Neural progenitor cell (in vitro differentiated cells): ENCODE results near the gene IL25. TPM values are rescaled to one million over a fixed set of nuclear protein-coding genes. Genes with fewer than 3 reads are reported as not detected.

Source experiments
- DNase-seq: peaks from one replicate; pipeline ENCODE4 v3.0.0-alpha.2; 2016; ENCODE audit warnings: low spot score
- H2AFZ ChIP-seq: fragments of 200-600 bp; sonication (generic); replicated peaks from 2 replicates; pipeline ENCODE4 v1.6.1; 2016; ENCODE audit warnings: antibody characterized with exemption
- H3F3A ChIP-seq: fragments of 200-600 bp; sonication (generic); 2 replicates; pipeline ENCODE4 v1.6.1; 2016; ENCODE audit warnings: antibody characterized with exemption, low read depth
- H3K27ac ChIP-seq: fragments of 200-600 bp; sonication (generic); 2 replicates; pipeline ENCODE4 v1.5.1; 2016; ENCODE audit warnings: mild to moderate bottlenecking
- H3K27me3 ChIP-seq: fragments of 200-600 bp; sonication (generic); 2 replicates; pipeline ENCODE4 v1.6.1; 2016; ENCODE audit warnings: mild to moderate bottlenecking, moderate library complexity
- H3K36me3 ChIP-seq: fragments of 200-600 bp; sonication (generic); 2 replicates; pipeline ENCODE4 v1.5.1; 2016
- H3K4me1 ChIP-seq: fragments of 200-600 bp; sonication (generic); 2 replicates; pipeline ENCODE4 v1.6.1; 2016; ENCODE audit warnings: mixed run types
- H3K4me2 ChIP-seq: fragments of 200-600 bp; sonication (generic); 2 replicates; pipeline ENCODE4 v1.6.1; 2016
- H3K4me3 ChIP-seq: fragments of 200-600 bp; sonication (generic); 2 replicates; pipeline ENCODE4 v1.5.1; 2016
- H3K79me2 ChIP-seq: fragments of 200-600 bp; sonication (generic); 2 replicates; pipeline ENCODE4 v1.6.1; 2016; ENCODE audit warnings: low read depth
- H3K9ac ChIP-seq: fragments of 200-600 bp; sonication (generic); 2 replicates; pipeline ENCODE4 v1.6.1; 2016
- H3K9me3 ChIP-seq: fragments of 200-600 bp; sonication (generic); 2 replicates; pipeline ENCODE4 v1.5.1; 2016; ENCODE audit warnings: low read depth
- H4K20me1 ChIP-seq: fragments of 200-600 bp; sonication (generic); 2 replicates; pipeline ENCODE4 v1.6.1; 2016; ENCODE audit warnings: low read depth
- H3K27ac Mint-ChIP-seq: 3 replicates; pipeline ENCODE4 v1.8.0; 2021; ENCODE audit warnings: mixed read lengths
- H3K27me3 Mint-ChIP-seq: 2 replicates; pipeline ENCODE4 v1.8.0; 2022; ENCODE audit warnings: low read depth, mild to moderate bottlenecking, inconsistent platforms, moderate library complexity, mixed read lengths; ENCODE audit not compliant: insufficient read depth
- H3K36me3 Mint-ChIP-seq: 3 replicates; pipeline ENCODE4 v1.8.0; 2021; ENCODE audit warnings: mixed read lengths
- H3K4me1 Mint-ChIP-seq: 3 replicates; pipeline ENCODE4 v1.8.0; 2021; ENCODE audit warnings: mixed read lengths
- H3K4me3 Mint-ChIP-seq: 3 replicates; pipeline ENCODE4 v1.8.0; 2021; ENCODE audit warnings: mild to moderate bottlenecking, moderate library complexity, mixed read lengths
- H3K9me3 Mint-ChIP-seq: 3 replicates; pipeline ENCODE4 v1.8.0; 2020; ENCODE audit warnings: mixed read lengths
- CTCF ChIP-seq: fragments of 200-600 bp; sonication (generic); IDR thresholded peaks from 2 replicates; pipeline ENCODE4 v1.5.1; 2017; ENCODE audit warnings: antibody characterized with exemption, mild to moderate bottlenecking
- EZH2 ChIP-seq: fragments of 200-600 bp; sonication (generic); IDR thresholded peaks from 2 replicates; pipeline ENCODE4 v1.6.1; 2017; ENCODE audit warnings: antibody characterized with exemption, mild to moderate bottlenecking, moderate library complexity
- EZH2phosphoT487 ChIP-seq: fragments of 200-600 bp; sonication (generic); IDR thresholded peaks from 2 replicates; pipeline ENCODE4 v1.6.1; 2017; ENCODE audit warnings: antibody characterized with exemption
- total RNA-seq: library from RNA; depleted of rRNA; stranded (reverse); fragments of >200 nt; gene quantifications from 2 replicates; pipeline ENCODE4 v1.2.3, GENCODE V29; 2015; ENCODE audit warnings: low replicate concordance

Gene IL25
- total RNA-seq, 1 donor from 2014 or later, result not detected

- Histone ChIP-seq H3K4me2 (no peak overlapping the region), H3K79me2 (no peaks in the 10 kb centered on the region), H3K27ac (no peak overlapping the region), H3K9me3 (no peaks in the 10 kb centered on the region), H3F3A (no peaks in the 10 kb centered on the region), H3K27me3 (no peaks in the 10 kb centered on the region), H4K20me1 (no peaks in the 10 kb centered on the region), H3K36me3 (no peaks in the 10 kb centered on the region), H3K4me3 (no peak overlapping the region), H3K4me1 (no peaks in the 10 kb centered on the region), H3K9ac (no peak overlapping the region), H2AFZ (no peak overlapping the region)
- Mint-ChIP-seq H3K27me3 (peaks cover 9% of the 10 kb centered on the region), H3K9me3 (no peaks in the 10 kb centered on the region), H3K4me1 (peaks cover 17% of the 10 kb centered on the region), H3K36me3 (no peaks in the 10 kb centered on the region), H3K27ac (peak overlapping the region; percentile 10), H3K4me3 (no peak overlapping the region)
- TF ChIP-seq CTCF (no peak), EZH2phosphoT487 (no peak), EZH2 (no peak)
- DNase-seq, result no peak
Observed at GRCh38 chr14:23382276-23382675, 9.7 kb downstream of the IL25 start.

DNA sequence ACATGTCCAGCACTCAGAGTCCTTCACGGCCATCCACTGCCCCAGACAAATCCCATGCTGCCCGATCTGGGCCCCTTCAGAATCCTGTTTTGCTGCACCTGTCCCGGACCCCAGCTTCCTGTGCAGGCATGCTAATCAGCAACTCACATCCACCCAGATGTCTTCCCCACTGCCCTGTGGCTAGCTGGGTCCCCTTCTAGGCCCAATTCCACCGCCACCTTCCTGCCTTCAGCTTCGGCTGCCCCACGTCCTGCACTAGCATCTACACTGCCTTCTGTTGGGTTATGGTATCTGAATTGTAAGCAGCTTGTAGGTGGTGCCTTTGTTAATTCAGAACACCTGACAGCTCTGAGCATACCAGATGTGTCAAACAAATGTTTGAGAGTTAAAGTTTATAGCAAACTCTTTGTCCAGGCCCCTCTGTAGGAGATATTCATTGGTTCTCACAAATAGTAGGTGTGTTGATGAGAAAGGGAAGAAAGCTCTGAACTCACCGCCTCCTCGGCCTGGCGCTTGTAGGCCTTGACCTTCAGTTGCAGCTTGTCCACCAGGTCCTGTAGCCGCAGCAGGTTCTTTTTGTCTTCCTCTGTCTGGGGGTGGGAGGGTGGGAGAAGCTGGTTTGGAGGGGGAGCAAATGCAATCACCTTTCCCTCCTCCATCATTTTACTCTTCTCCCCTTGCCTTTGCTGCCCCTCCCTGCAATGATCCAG lies 10.3 kb downstream of the IL25 start:
- no peaks in the 10 kb centered on the region for H4K20me1 ChIP-seq
- H3K27me3 Mint-ChIP-seq, result peaks cover 12% of the 10 kb centered on the region
- no peak overlapping the region for H3K27ac ChIP-seq
- peak overlapping the region; percentile 22 for H3K4me3 Mint-ChIP-seq
- H3K9ac ChIP-seq, result no peak overlapping the region
- H3K27me3 ChIP-seq, result no peaks in the 10 kb centered on the region
- no peaks in the 10 kb centered on the region for H3F3A ChIP-seq
- no peak overlapping the region for H2AFZ ChIP-seq
- peak overlapping the region; percentile 10 for H3K27ac Mint-ChIP-seq
- H3K79me2 ChIP-seq, result no peaks in the 10 kb centered on the region
- no peak overlapping the region for H3K4me3 ChIP-seq
- H3K9me3 ChIP-seq, result no peaks in the 10 kb centered on the region
- H3K9me3 Mint-ChIP-seq, result no peaks in the 10 kb centered on the region
- no peaks in the 10 kb centered on the region for H3K36me3 ChIP-seq
- no peak for DNase-seq
- TF ChIP-seq EZH2phosphoT487 (no peak), CTCF (no peak), EZH2 (no peak)
- H3K4me1 Mint-ChIP-seq, result peaks cover 15% of the 10 kb centered on the region
- H3K36me3 Mint-ChIP-seq, result no peaks in the 10 kb centered on the region
- no peak overlapping the region for H3K4me2 ChIP-seq
- H3K4me1 ChIP-seq, result no peaks in the 10 kb centered on the region

DNA sequence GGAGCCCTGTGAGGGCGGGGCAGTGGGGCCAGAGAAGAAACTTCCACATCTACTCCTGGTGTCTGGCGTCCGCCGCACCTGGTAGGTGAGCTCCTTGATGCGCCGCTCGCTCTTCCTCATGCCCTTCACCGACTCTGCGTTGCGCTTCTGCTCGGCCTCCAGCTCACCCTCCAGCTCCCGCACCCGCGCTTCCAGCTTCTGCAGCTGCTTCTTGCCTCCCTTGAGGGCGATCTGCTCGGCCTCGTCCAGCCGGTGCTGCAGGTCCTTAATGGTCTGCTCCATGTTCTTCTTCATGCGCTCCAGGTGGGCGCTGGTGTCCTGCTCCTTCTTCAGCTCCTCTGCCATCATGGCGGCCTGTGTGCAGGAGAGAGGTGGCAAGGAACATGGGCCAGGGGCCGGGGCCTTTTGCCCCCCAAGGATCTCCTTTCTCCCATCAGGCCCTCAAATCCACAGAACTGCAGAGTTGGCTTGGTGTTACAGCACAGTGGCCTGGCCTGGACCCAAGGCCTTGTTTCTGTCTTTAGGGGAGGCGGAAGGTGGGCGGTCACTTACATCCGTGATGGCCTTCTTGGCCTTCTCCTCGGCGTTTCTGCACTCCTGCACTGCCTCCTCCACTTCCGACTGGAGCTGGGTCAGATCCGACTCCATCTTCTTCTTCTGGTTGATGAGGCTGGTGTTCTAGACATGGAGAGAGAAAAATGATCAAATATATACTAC lies 11.9 kb downstream of the IL25 start:
- no peaks in the 10 kb centered on the region for H3K27me3 ChIP-seq

DNA sequence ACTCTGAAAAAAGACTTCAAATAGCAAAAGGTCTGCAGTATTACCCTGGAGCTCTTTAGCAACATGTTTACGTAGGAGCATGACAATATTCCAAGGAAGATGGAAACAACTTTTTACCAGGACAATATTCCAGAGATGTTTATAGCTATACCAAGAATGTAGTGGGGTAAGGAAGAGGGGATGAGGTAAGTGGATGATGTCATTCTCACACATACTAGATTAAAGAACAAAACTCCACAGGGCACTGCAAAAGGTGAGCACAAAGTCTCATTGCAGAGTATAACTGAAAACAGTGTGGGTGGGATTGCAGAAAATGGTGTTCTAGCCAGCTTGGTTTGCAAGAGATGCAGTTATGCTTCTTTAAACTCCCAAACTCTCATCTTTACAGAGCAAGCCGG lies 12.6 kb downstream of the IL25 start:
- Mint-ChIP-seq H3K27ac (no peak overlapping the region), H3K4me3 (no peak overlapping the region), H3K4me1 (peaks cover 12% of the 10 kb centered on the region), H3K9me3 (no peaks in the 10 kb centered on the region), H3K36me3 (no peaks in the 10 kb centered on the region), H3K27me3 (peaks cover 7% of the 10 kb centered on the region)
- Histone ChIP-seq H3K79me2 (no peaks in the 10 kb centered on the region), H3K4me1 (no peaks in the 10 kb centered on the region), H2AFZ (no peak overlapping the region), H3K36me3 (no peaks in the 10 kb centered on the region), H3K9me3 (no peaks in the 10 kb centered on the region), H3K9ac (no peak overlapping the region), H3K27me3 (no peaks in the 10 kb centered on the region), H3K4me3 (no peak overlapping the region), H3K4me2 (no peak overlapping the region), H4K20me1 (no peaks in the 10 kb centered on the region), H3K27ac (no peak overlapping the region), H3F3A (no peaks in the 10 kb centered on the region)
- TF ChIP-seq EZH2phosphoT487 (no peak), CTCF (no peak), EZH2 (no peak)
- no peak for DNase-seq

More for the DNA sequence above, 11.9 kb downstream of the IL25 start:
- Histone ChIP-seq H3K4me3 (no peak overlapping the region), H3K27ac (no peak overlapping the region), H3K79me2 (no peaks in the 10 kb centered on the region), H4K20me1 (no peaks in the 10 kb centered on the region), H3K4me2 (no peak overlapping the region), H3K4me1 (no peaks in the 10 kb centered on the region), H2AFZ (no peak overlapping the region), H3K9me3 (no peaks in the 10 kb centered on the region), H3F3A (no peaks in the 10 kb centered on the region), H3K9ac (no peak overlapping the region), H3K36me3 (no peaks in the 10 kb centered on the region)
- Mint-ChIP-seq H3K36me3 (no peaks in the 10 kb centered on the region), H3K9me3 (no peaks in the 10 kb centered on the region), H3K27ac (no peak overlapping the region), H3K4me1 (peaks cover 12% of the 10 kb centered on the region), H3K27me3 (peaks cover 10% of the 10 kb centered on the region), H3K4me3 (no peak overlapping the region)
- no peak for TF ChIP-seq EZH2phosphoT487
- DNase-seq, result no peak
